Stimulated activated CD8-positive, alpha-beta memory T cell treated with anti-CD3 and anti-CD28 coated beads, Interleukin-15, amount 100 ng/mL, for 1 hour (primary cell): ENCODE results near the gene TLCD3A.
"Not testable (repeated sequence)": the region's sequence is repeated elsewhere in the genome, so short reads cannot be mapped to it uniquely, and the experiment has no call there.

Experiments used
- DNase-seq: peaks from one replicate; pipeline ENCODE4 v3.0.0-alpha.2; 2020; ENCODE audit warnings: low read depth

Gene TLCD3A

DNA sequence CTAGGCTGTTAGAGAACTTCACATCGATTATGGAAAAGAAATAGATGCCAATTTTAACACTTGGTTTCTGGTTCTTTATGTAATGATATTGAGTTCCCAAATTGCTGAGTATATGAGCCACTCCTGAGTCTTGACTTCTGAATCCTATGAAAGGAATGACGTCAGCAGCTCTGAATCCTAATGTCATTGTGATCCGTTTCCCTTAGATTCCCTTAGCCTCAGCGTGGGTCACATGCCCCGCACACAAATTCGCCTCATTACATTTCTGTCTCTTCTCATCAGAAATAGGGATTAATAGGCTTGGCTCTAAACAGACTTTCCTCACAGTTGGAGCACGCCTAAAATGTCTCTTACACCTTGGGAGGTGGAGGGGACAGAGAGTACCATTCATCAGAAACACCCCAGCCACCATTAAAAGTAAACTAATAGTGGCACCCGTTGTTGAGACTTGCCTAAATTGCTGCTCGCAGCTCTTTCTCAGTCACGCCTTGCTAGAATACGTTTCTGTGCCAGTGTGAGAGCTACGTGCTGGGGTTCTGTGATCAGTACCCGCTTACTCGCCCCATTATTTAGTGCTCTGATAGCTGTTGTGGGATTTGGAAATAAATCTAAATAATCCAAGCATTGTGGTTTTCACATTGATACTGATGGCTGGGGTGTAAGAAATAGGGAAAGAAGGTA lies 56.9 kb downstream of the TLCD3A start:
- DNase-seq, result no peak

DNA sequence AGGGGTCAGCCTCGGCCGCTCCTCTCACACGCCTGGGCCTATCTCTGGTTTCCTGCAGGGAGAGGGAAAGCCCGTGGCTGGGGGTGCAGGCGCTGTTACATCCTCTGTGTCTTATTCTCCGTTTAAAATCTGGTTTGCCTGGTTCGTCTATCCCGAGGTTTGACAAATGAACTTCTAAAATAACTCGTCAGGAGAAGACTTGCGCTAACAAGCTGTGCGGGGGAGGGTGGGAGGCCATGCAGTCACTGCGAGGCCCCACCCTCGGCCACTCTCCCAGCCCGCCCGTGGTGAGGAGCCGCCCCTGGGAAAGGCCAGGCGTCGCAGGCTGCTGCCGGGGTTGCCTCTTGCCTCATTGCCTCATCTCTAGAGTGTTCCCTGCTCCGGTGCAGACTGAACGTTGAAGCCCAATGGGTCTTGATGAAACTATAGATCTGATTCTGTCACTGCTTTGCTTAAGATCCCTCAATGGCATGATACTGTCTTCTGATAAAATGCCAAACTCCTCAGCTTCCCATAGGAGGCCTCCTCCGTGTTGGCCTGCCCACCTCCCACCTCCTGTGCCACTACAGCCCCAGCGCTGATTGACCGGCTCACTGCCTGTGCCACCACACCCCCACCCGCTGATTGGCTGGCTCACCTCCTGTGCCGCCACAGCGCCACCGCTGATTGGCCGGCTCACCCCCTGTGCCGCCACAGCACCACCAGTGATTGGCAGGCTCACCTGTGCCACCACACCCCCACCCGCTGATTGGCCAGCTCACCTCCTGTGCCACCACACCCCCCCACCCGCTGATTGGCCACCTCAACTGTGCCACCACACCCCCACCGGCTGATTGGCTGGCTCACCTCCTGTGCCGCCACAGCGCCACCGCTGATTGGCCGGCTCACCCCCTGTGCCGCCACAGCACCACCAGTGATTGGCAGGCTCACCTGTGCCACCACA lies 57.8 kb downstream of the TLCD3A start:
- not testable (repeated sequence) for DNase-seq

DNA sequence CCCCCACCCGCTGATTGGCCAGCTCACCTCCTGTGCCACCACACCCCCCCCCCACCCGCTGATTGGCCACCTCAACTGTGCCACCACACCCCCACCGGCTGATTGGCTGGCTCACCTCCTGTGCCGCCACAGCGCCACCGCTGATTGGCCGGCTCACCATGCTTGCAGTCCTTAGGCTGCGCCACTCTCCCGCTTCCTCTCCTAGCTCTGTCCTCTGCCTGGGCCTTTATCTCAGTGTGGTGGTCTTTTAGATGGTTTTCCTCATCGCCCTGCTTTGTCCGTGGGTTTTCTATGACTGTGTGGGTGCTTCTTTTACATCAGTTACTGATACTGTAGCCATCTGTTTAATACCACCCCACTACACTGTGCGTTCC lies 58.5 kb downstream of the TLCD3A start:
- DNase-seq, result not testable (repeated sequence)

DNA sequence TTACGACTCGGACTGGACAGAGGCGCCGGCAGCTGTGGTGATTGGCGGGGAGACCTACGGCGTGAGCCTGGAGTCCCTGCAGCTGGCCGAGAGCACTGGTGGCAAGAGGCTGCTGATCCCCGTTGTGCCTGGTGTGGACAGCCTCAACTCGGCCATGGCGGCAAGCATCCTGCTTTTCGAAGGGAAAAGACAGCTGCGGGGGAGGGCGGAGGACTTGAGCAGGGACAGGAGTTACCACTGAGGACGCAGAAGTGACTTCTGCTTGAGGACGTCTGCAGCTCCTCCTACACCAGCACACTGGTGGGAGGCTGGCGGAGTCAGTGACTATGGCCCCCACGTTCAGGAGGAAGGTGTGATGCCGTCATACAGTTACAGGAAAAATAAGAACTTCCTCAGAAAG lies 59.4 kb downstream of the TLCD3A start:
- no peak for DNase-seq

DNA sequence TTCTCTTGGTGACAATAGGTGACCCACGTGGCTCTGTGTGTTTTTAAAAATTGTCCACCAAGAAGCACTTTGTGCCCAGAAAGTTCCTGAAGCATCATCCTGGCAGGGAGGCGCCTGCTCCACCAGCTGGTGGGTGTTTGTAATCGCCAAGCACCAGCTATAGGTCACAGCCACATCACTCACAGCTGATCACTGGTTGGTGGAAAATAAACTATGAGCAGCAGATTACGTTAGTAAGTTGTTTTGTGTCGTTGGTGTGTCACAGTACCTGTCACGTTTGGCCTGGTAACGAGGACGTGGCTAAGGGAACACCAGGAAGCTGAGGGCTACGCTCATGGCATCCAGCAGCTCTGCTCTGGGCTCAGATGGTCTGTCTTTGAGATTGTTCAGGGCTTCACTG lies 59.9 kb downstream of the TLCD3A start:
- no peak for DNase-seq
